NT2/D1 (cell line): ENCODE data around the gene SERINC2.

ENCODE experiments used
- DNase-seq: peaks from one replicate; pipeline ENCODE4 v3.0.0-alpha.2; 2011; ENCODE audit warnings: low read depth, low spot score
- H3K27me3 ChIP-seq: 2 replicates; pipeline ENCODE4 v1.6.0; 2011; ENCODE audit warnings: mild to moderate bottlenecking; ENCODE audit not compliant: insufficient read length, insufficient read depth
- H3K36me3 ChIP-seq: 2 replicates; pipeline ENCODE4 v1.6.1; 2011; ENCODE audit warnings: mild to moderate bottlenecking, low read length, mixed read lengths; ENCODE audit not compliant: insufficient read depth, insufficient read length
- H3K4me1 ChIP-seq: 2 replicates; pipeline ENCODE4 v1.5.1; 2011; ENCODE audit not compliant: insufficient read depth, insufficient read length
- H3K4me3 ChIP-seq: 2 replicates; pipeline ENCODE4 v1.5.1; 2011; ENCODE audit warnings: low read depth; ENCODE audit not compliant: insufficient read length
- H3K9ac ChIP-seq: 2 replicates; pipeline ENCODE4 v1.6.0; 2011; ENCODE audit warnings: low read depth; ENCODE audit not compliant: insufficient read length
- H3K9me3 ChIP-seq: 2 replicates; pipeline ENCODE4 v1.5.1; 2011; ENCODE audit warnings: mild to moderate bottlenecking, low read length; ENCODE audit not compliant: insufficient read depth
- SUZ12 ChIP-seq: IDR thresholded peaks from 2 replicates; pipeline ENCODE4 v1.6.1; 2011; ENCODE audit not compliant: insufficient read length, insufficient read depth; ENCODE audit errors: extremely low read depth
- YY1 ChIP-seq: IDR thresholded peaks from 2 replicates; pipeline ENCODE4 v1.6.1; 2011; ENCODE audit not compliant: insufficient read length, insufficient read depth
- ZNF274 ChIP-seq: IDR thresholded peaks from 2 replicates; pipeline ENCODE4 v1.6.1; 2011; ENCODE audit warnings: mild to moderate bottlenecking, low read depth, low read length

Gene SERINC2

DNA sequence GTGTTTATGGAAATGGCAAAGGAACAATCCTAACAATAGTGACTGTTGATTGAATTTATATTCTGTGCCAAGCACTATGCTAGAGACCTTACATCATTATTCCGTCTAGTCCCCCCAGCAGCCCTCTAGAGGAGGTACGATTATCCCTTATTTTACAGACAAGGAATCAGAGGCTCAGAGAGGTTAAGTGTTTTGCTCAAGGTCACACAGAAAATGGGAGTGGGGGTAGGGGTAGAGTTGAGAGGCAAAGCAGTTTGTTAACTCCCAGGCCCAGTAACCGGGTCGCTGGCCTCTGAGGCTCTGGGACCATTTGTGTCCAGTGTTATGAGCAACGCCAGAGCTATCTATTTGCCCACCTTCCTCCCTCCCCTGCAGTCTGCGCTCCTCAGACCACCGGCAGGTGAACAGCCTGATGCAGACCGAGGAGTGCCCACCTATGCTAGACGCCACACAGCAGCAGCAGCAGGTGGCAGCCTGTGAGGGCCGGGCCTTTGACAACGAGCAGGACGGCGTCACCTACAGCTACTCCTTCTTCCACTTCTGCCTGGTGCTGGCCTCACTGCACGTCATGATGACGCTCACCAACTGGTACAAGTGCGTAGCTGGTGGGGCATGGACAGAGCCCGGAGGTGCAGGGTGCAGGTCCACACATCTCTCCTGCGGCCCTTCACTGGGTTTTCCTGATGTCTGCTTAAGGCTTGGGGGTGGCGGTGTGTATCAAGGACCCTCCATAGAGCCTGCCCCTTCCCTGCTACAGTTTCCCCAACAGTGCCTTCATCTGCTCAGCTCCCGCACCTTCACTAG, 19.8 kb downstream of the SERINC2 start:
- Histone ChIP-seq H3K4me3 (no peak overlapping the region), H3K36me3 (peaks cover 19% of the 10 kb centered on the region), H3K9me3 (no peaks in the 10 kb centered on the region), H3K27me3 (no peaks in the 10 kb centered on the region), H3K4me1 (peaks cover 18% of the 10 kb centered on the region), H3K9ac (no peak overlapping the region)
- TF ChIP-seq SUZ12 (no peak), ZNF274 (no peak), YY1 (no peak)
- DNase-seq: no peak

- DNase-seq: no peak
- Histone ChIP-seq H3K36me3 (peaks cover 19% of the 10 kb centered on the region), H3K9ac (no peak overlapping the region), H3K27me3 (no peaks in the 10 kb centered on the region), H3K4me3 (no peak overlapping the region), H3K4me1 (peaks cover 18% of the 10 kb centered on the region), H3K9me3 (no peaks in the 10 kb centered on the region)
- TF ChIP-seq SUZ12 (no peak), YY1 (no peak), ZNF274 (no peak)
Observed at GRCh38 chr1:31433396-31433930, 20.4 kb downstream of the SERINC2 start.

GRCh38 chr1:31434101-31434871, 21.3 kb downstream of the SERINC2 start:
- peak; percentile 28 for DNase-seq
- H3K4me1 ChIP-seq: peaks cover 18% of the 10 kb centered on the region
- H3K9me3 ChIP-seq: no peaks in the 10 kb centered on the region
- H3K9ac ChIP-seq: no peak overlapping the region
- H3K27me3 ChIP-seq: no peaks in the 10 kb centered on the region
- H3K4me3 ChIP-seq: no peak overlapping the region
- TF ChIP-seq ZNF274: no peak
- TF ChIP-seq SUZ12: no peak
- no peak for TF ChIP-seq YY1
- peaks cover 16% of the 10 kb centered on the region for H3K36me3 ChIP-seq

DNA sequence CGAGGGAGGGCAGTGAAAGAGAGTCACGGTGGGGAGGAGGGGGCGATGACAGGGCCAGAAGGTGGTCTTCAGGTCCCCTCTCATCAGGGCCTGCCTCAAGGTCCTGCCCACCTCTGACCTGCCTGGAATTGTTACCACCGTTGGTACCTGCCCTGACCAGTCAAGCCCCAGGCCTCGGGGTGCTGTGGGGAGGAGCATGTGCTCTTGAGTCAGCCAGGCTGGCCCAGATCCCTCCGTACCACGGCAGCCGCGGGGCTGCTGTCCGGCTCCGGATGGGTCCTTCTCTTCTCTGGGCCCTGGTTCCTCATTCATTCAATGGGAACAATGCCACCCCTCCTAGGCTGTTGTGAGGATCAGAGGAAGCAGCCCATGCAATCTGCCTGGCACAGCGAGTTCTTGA, 22.0 kb downstream of the SERINC2 start:
- no peak overlapping the region for H3K4me3 ChIP-seq
- no peaks in the 10 kb centered on the region for H3K9me3 ChIP-seq
- H3K27me3 ChIP-seq: no peaks in the 10 kb centered on the region
- no peak overlapping the region for H3K9ac ChIP-seq
- DNase-seq: no peak
- TF ChIP-seq SUZ12 (no peak), YY1 (no peak), ZNF274 (no peak)
- peaks cover 10% of the 10 kb centered on the region for H3K36me3 ChIP-seq
- H3K4me1 ChIP-seq: peaks cover 18% of the 10 kb centered on the region

DNA sequence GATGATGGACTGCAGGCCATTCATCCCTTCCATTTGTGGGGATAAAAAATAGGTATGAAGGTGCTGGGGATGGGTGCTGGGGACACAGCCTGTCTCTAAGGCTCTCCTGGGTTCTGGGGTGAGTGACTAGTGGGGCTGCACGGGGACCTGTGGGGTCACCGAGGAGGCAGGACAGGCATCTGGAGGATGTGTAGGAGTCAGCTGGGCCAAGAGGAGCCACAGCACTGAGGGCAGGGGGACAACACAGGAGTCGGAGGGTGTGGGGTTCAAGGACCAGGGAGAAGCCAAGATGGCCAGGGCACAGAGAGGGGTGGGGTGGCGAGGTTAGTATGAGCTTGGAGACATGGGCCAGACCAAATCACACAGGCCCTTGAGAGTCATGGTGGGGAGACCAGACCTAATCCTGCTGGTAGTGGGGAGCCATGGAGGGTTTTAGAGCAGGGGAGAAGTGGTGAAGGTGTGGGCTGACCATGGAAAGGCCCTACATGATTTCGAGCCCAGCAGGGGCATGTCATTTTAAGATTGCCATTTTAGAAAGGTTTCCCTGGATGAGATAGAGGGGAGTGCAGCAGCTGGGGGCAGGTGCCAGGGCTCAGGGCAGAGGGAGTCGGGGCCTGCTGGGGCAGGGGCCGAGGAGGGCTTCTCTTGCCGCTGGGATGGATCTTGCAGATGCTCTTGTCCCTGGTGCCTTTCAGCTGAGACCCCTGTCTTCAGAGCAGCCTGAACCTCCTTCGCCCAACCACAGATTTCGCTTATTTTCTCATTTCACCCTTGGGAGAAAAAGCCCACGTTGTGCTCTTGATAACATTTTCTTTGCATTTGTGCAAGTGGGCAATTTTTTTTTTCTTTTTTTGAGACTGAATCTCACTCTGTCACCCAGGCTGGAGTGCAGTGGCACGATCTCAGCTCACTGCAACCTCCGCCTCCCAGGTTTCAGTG, 22.7 kb downstream of the SERINC2 start:
- Histone ChIP-seq H3K9me3 (no peaks in the 10 kb centered on the region), H3K27me3 (no peaks in the 10 kb centered on the region), H3K4me3 (no peak overlapping the region), H3K4me1 (peaks cover 19% of the 10 kb centered on the region), H3K9ac (no peak overlapping the region), H3K36me3 (peaks cover 10% of the 10 kb centered on the region)
- TF ChIP-seq YY1 (no peak), SUZ12 (no peak), ZNF274 (no peak)
- DNase-seq: no peak

DNA sequence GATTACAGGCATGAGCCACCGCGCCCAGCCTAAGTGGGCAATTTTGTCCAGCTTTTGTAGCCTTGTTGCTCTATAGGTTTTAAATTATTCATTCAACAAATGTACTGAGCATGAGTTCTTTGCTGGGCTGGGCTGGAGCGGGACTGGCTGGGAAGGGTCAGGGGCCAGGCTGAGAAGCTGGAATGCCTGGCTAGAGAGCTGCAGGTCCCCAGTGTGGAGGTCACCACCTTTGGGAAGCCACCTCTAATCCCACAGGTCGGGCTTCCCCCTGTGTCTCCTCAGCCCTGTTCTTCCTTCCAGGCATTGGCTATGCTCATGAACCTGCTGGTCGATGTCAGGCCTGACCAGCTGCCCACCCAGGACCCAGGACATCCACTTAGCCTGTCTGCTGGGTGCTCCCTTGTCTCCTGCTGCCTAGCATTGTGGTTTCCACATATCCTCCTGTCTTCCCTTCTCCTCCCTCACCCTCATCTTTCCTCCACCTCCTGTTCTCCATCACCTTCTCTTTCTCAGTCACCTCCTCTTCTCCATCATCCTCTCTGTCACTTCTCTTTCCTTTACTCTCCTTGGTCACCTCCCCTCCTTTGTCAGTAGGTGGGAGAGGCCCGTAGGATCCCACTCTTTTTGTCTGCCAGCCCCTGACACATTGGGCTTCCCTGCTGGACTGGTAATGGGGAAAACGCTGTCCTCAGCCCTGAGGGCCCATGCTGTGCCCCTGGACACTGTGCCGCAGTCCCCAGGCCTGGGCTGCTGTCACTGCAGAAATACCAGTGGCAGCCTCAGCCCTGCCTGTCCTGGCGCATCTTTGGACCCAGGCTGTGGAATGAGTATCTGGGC, 23.8 kb downstream of the SERINC2 start:
- Histone ChIP-seq H3K4me3 (no peak overlapping the region), H3K4me1 (peaks cover 22% of the 10 kb centered on the region), H3K36me3 (peaks cover 10% of the 10 kb centered on the region), H3K27me3 (no peaks in the 10 kb centered on the region), H3K9me3 (no peaks in the 10 kb centered on the region), H3K9ac (no peak overlapping the region)
- no peak for DNase-seq
- TF ChIP-seq SUZ12: no peak
- TF ChIP-seq ZNF274: no peak
- TF ChIP-seq YY1: no peak
